Measurements from ENCODE around the gene SV2C. TPM values are rescaled to one million over a fixed set of nuclear protein-coding genes. Genes with fewer than 3 reads are reported as not detected.

The SV2C gene
- total RNA-seq, 1 donor from 2014 or later, result 0.18 TPM

DNA sequence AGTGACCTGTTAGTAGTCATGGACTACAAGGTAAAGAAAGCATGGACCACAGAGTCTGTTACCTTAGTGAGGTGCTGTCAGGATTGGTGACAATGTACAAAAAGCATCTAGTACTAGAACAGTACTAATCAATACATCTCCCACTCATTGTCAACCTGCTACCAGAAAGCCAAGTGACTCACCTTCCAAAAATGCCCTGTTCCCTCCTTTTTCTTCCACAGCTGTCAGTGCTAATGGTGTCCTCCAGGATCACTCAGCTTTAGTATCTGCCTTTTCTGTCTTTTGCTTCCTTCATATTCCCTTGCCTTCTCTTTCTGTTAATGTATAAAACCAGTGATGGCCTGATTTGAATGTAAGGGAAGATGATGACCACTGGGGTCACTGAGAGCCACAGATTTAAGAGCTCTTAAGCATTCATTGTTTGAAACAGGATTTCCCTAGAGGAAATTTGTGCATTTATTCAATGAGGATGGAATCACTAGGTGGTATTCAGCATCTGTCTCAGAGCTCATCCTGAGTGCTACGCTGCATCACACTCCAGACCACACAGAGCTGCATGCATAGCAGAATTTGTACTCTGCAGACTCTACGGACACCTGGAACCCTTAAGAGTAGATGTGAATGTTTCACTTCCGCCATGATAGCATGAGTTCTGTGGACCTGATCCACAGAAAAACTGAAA, 71.0 kb downstream of the SV2C start:
- no peak overlapping the region for H3K4me3 Mint-ChIP-seq
- peaks cover 4% of the 10 kb centered on the region for H3K9me3 Mint-ChIP-seq
- peaks cover 7% of the 10 kb centered on the region for H3K27me3 Mint-ChIP-seq (ENCODE audit: low read depth)
- H3K36me3 Mint-ChIP-seq, result no peaks in the 10 kb centered on the region
- TF ChIP-seq CTCF (IDR thresholded peaks at IDR 0.05; ENCODE audit: unreplicated experiment), result no peak
- H3K4me1 Mint-ChIP-seq, result no peaks in the 10 kb centered on the region
- no peak for DNase-seq (ENCODE audit: low spot score in 2 of 2, unreplicated experiment in 2 of 2)
- H3K27ac Mint-ChIP-seq, result no peak overlapping the region

GRCh38 chr5:76155536-76155935, 72.4 kb downstream of the SV2C start:
- no peak overlapping the region for H3K4me3 Mint-ChIP-seq
- no peak for DNase-seq (ENCODE audit: low spot score in 2 of 2, unreplicated experiment in 2 of 2)
- no peaks in the 10 kb centered on the region for H3K36me3 Mint-ChIP-seq
- H3K27ac Mint-ChIP-seq, result no peak overlapping the region
- TF ChIP-seq CTCF (IDR thresholded peaks at IDR 0.05; ENCODE audit: unreplicated experiment), result no peak
- peaks cover 7% of the 10 kb centered on the region for H3K27me3 Mint-ChIP-seq (ENCODE audit: low read depth)
- H3K9me3 Mint-ChIP-seq, result peaks cover 8% of the 10 kb centered on the region
- H3K4me1 Mint-ChIP-seq, result no peaks in the 10 kb centered on the region

GRCh38 chr5:76162335-76162734, 79.2 kb downstream of the SV2C start:
- no peak overlapping the region for H3K27ac Mint-ChIP-seq
- H3K27me3 Mint-ChIP-seq (ENCODE audit: low read depth), result peaks cover 2% of the 10 kb centered on the region
- H3K4me1 Mint-ChIP-seq, result no peaks in the 10 kb centered on the region
- DNase-seq (ENCODE audit: low spot score in 2 of 2, unreplicated experiment in 2 of 2), result no peak
- H3K4me3 Mint-ChIP-seq, result no peak overlapping the region
- TF ChIP-seq CTCF (IDR thresholded peaks at IDR 0.05; ENCODE audit: unreplicated experiment), result no peak
- peaks cover 16% of the 10 kb centered on the region for H3K9me3 Mint-ChIP-seq
- no peaks in the 10 kb centered on the region for H3K36me3 Mint-ChIP-seq

DNA sequence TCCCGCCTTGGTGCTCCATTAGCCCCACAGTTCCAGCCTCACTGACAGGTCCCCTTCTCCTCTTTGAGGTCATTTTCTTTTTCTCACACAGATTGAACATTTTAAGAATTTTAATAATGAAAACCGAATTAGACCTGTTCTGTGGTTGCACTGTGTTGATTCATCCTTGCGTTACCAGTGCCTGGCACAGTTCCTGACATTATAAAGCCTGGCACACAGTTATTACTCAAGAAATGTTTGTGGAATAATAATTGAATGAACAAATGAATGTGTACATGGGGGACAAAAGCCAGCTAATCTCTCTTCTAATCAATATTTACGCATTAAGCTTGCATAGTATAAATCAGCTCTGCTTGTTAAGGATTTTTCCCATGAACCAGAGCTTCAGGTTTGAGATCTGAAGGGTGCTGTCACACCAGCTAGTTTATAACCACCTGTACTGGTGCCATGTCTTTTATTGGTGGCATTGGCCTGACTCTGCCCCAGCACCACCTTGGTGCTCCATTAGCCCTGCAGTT, 80.0 kb downstream of the SV2C start:
- Mint-ChIP-seq H3K4me1 (no peaks in the 10 kb centered on the region), H3K4me3 (no peak overlapping the region), H3K36me3 (no peaks in the 10 kb centered on the region), H3K27ac (no peak overlapping the region), H3K9me3 (peaks cover 15% of the 10 kb centered on the region), H3K27me3 (ENCODE audit: low read depth) (peaks cover 2% of the 10 kb centered on the region)
- DNase-seq (ENCODE audit: low spot score in 2 of 2, unreplicated experiment in 2 of 2), result no peak
- TF ChIP-seq CTCF (IDR thresholded peaks at IDR 0.05; ENCODE audit: unreplicated experiment), result no peak

DNA sequence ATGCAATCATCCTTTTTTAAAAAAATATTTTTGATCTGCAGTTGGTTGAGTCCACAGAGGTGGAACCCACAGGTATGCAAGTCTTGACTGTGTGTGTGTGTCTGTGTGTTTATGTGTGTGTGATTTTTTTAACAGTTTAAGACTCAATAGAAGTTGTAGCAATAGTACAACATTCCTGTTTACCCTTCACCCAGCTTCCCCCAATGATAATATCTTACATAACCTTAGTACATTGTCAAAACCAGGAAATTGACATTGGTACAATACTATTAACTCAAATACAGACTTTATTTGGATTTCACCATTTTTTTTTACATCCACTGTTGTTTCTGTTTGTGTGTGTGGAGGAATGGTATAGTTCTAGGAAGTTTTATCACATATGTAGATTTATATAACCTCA, 81.8 kb downstream of the SV2C start:
- Mint-ChIP-seq H3K4me1 (no peaks in the 10 kb centered on the region), H3K27ac (no peak overlapping the region), H3K27me3 (ENCODE audit: low read depth) (peaks cover 2% of the 10 kb centered on the region), H3K4me3 (no peak overlapping the region), H3K36me3 (no peaks in the 10 kb centered on the region), H3K9me3 (peaks cover 15% of the 10 kb centered on the region)
- no peak for DNase-seq (ENCODE audit: low spot score in 2 of 2, unreplicated experiment in 2 of 2)
- TF ChIP-seq CTCF (IDR thresholded peaks at IDR 0.05; ENCODE audit: unreplicated experiment), result no peak
